Activated naive CD8-positive, alpha-beta T cell treated with anti-CD3 and anti-CD28 coated beads, Interleukin-2, amount 50 U/mL, for 24 hours (primary cell): ENCODE data around the gene XPNPEP2.

ENCODE experiments used
- ATAC-seq: fragments of 150-1000 bp; cut with Tn5 transposase; one replicate; pipeline ENCODE4 v1.10.0; 2021
- DNase-seq: peaks from one replicate; pipeline ENCODE4 v3.0.0; 2021
- H3K27ac Mint-ChIP-seq: one replicate; pipeline ENCODE4 v1.8.0; 2021; ENCODE audit warnings: mild to moderate bottlenecking, mixed read lengths
- H3K27me3 Mint-ChIP-seq: one replicate; pipeline ENCODE4 v1.8.0; 2021; ENCODE audit warnings: mixed read lengths
- H3K36me3 Mint-ChIP-seq: one replicate; pipeline ENCODE4 v1.8.0; 2021; ENCODE audit warnings: low read depth, mixed read lengths
- H3K4me1 Mint-ChIP-seq: one replicate; pipeline ENCODE4 v1.8.0; 2021; ENCODE audit warnings: mixed read lengths
- H3K4me3 Mint-ChIP-seq: one replicate; pipeline ENCODE4 v1.8.0; 2021; ENCODE audit warnings: mild to moderate bottlenecking, moderate library complexity, mixed read lengths
- H3K9me3 Mint-ChIP-seq: one replicate; pipeline ENCODE4 v1.8.0; 2021; ENCODE audit warnings: mixed read lengths

Gene XPNPEP2

GRCh38 chrX:129750971-129751370, 12.2 kb downstream of the XPNPEP2 start:
- no peak for ATAC-seq
- Mint-ChIP-seq H3K36me3 (no peaks in the 10 kb centered on the region), H3K9me3 (no peaks in the 10 kb centered on the region), H3K27ac (no peak overlapping the region), H3K4me3 (no peak overlapping the region), H3K4me1 (peaks cover 10% of the 10 kb centered on the region), H3K27me3 (no peaks in the 10 kb centered on the region)
- no peak for DNase-seq

GRCh38 chrX:129754056-129755024, 15.6 kb downstream of the XPNPEP2 start:
- no peak overlapping the region for H3K27ac Mint-ChIP-seq
- DNase-seq = no peak
- H3K36me3 Mint-ChIP-seq = no peaks in the 10 kb centered on the region
- no peak overlapping the region for H3K4me3 Mint-ChIP-seq
- ATAC-seq = no peak
- peaks cover 36% of the 10 kb centered on the region for H3K4me1 Mint-ChIP-seq
- no peaks in the 10 kb centered on the region for H3K9me3 Mint-ChIP-seq
- H3K27me3 Mint-ChIP-seq = no peaks in the 10 kb centered on the region

GRCh38 chrX:129755779-129756650, 17.2 kb downstream of the XPNPEP2 start:
- H3K9me3 Mint-ChIP-seq = no peaks in the 10 kb centered on the region
- ATAC-seq (peak; percentile 61), DNase-seq (no peak)
- H3K4me3 Mint-ChIP-seq = peak overlapping the region; percentile 4
- H3K36me3 Mint-ChIP-seq = no peaks in the 10 kb centered on the region
- no peaks in the 10 kb centered on the region for H3K27me3 Mint-ChIP-seq
- peaks cover 52% of the 10 kb centered on the region for H3K4me1 Mint-ChIP-seq
- peak overlapping the region; percentile 75 for H3K27ac Mint-ChIP-seq

- peak overlapping the region; percentile 82 for H3K27ac Mint-ChIP-seq
- ATAC-seq = peak; percentile 79
- no peaks in the 10 kb centered on the region for H3K36me3 Mint-ChIP-seq
- no peaks in the 10 kb centered on the region for H3K27me3 Mint-ChIP-seq
- peaks cover 51% of the 10 kb centered on the region for H3K4me1 Mint-ChIP-seq
- H3K9me3 Mint-ChIP-seq = no peaks in the 10 kb centered on the region
- DNase-seq = peak; percentile 51
- peak overlapping the region; percentile 32 for H3K4me3 Mint-ChIP-seq
Measured at GRCh38 chrX:129759576-129760061, 20.8 kb downstream of the XPNPEP2 start.

- peak overlapping the region; percentile 82 for H3K27ac Mint-ChIP-seq
- peaks cover 49% of the 10 kb centered on the region for H3K4me1 Mint-ChIP-seq
- H3K27me3 Mint-ChIP-seq = no peaks in the 10 kb centered on the region
- no peak for ATAC-seq
- no peak for DNase-seq
- no peaks in the 10 kb centered on the region for H3K9me3 Mint-ChIP-seq
- H3K4me3 Mint-ChIP-seq = peak overlapping the region; percentile 32
- no peaks in the 10 kb centered on the region for H3K36me3 Mint-ChIP-seq
Measured at GRCh38 chrX:129760155-129760554, 21.4 kb downstream of the XPNPEP2 start.

GRCh38 chrX:129760981-129761380, 22.2 kb downstream of the XPNPEP2 start:
- Mint-ChIP-seq H3K27ac (no peak overlapping the region), H3K4me1 (peaks cover 47% of the 10 kb centered on the region), H3K4me3 (no peak overlapping the region), H3K36me3 (no peaks in the 10 kb centered on the region), H3K9me3 (no peaks in the 10 kb centered on the region), H3K27me3 (no peaks in the 10 kb centered on the region)
- ATAC-seq (no peak), DNase-seq (no peak)

- Mint-ChIP-seq H3K27me3 (no peaks in the 10 kb centered on the region), H3K36me3 (no peaks in the 10 kb centered on the region), H3K27ac (no peak overlapping the region), H3K9me3 (no peaks in the 10 kb centered on the region), H3K4me3 (no peak overlapping the region), H3K4me1 (peaks cover 44% of the 10 kb centered on the region)
- DNase-seq (no peak), ATAC-seq (no peak)
Measured at GRCh38 chrX:129761596-129761995, 22.8 kb downstream of the XPNPEP2 start.

GRCh38 chrX:129762448-129762847, 23.7 kb downstream of the XPNPEP2 start:
- ATAC-seq (no peak), DNase-seq (no peak)
- no peaks in the 10 kb centered on the region for H3K9me3 Mint-ChIP-seq
- peaks cover 44% of the 10 kb centered on the region for H3K4me1 Mint-ChIP-seq
- no peak overlapping the region for H3K4me3 Mint-ChIP-seq
- H3K27ac Mint-ChIP-seq = peak overlapping the region; percentile 39
- H3K36me3 Mint-ChIP-seq = no peaks in the 10 kb centered on the region
- no peaks in the 10 kb centered on the region for H3K27me3 Mint-ChIP-seq

- no peaks in the 10 kb centered on the region for H3K27me3 Mint-ChIP-seq
- DNase-seq (no peak), ATAC-seq (no peak)
- H3K4me3 Mint-ChIP-seq = no peak overlapping the region
- H3K36me3 Mint-ChIP-seq = no peaks in the 10 kb centered on the region
- peaks cover 43% of the 10 kb centered on the region for H3K4me1 Mint-ChIP-seq
- no peaks in the 10 kb centered on the region for H3K9me3 Mint-ChIP-seq
- H3K27ac Mint-ChIP-seq = no peak overlapping the region
Measured at GRCh38 chrX:129763666-129764065, 24.9 kb downstream of the XPNPEP2 start.

- H3K36me3 Mint-ChIP-seq = peaks cover 3% of the 10 kb centered on the region
- H3K27me3 Mint-ChIP-seq = no peaks in the 10 kb centered on the region
- H3K4me3 Mint-ChIP-seq = no peak overlapping the region
- DNase-seq = no peak
- no peaks in the 10 kb centered on the region for H3K9me3 Mint-ChIP-seq
- H3K4me1 Mint-ChIP-seq = peaks cover 55% of the 10 kb centered on the region
- no peak for ATAC-seq
- no peak overlapping the region for H3K27ac Mint-ChIP-seq
Measured at GRCh38 chrX:129768186-129768585, 29.4 kb downstream of the XPNPEP2 start.

- Mint-ChIP-seq H3K27ac (peak overlapping the region; percentile 81), H3K4me3 (peak overlapping the region; percentile 36), H3K36me3 (peaks cover 3% of the 10 kb centered on the region), H3K4me1 (peaks cover 60% of the 10 kb centered on the region), H3K9me3 (no peaks in the 10 kb centered on the region), H3K27me3 (no peaks in the 10 kb centered on the region)
- ATAC-seq = no peak
- no peak for DNase-seq
Measured at GRCh38 chrX:129768586-129769466, 30.0 kb downstream of the XPNPEP2 start.

- Mint-ChIP-seq H3K4me3 (peak overlapping the region; percentile 36), H3K27me3 (no peaks in the 10 kb centered on the region), H3K27ac (peak overlapping the region; percentile 81), H3K9me3 (no peaks in the 10 kb centered on the region), H3K36me3 (peaks cover 3% of the 10 kb centered on the region), H3K4me1 (peaks cover 68% of the 10 kb centered on the region)
- ATAC-seq (peak; percentile 83), DNase-seq (peak; percentile 63)
Measured at GRCh38 chrX:129769467-129770154, 30.8 kb downstream of the XPNPEP2 start.

- ATAC-seq (no peak), DNase-seq (no peak)
- H3K4me1 Mint-ChIP-seq = peaks cover 76% of the 10 kb centered on the region
- no peaks in the 10 kb centered on the region for H3K9me3 Mint-ChIP-seq
- H3K36me3 Mint-ChIP-seq = peaks cover 3% of the 10 kb centered on the region
- H3K4me3 Mint-ChIP-seq = peak overlapping the region; percentile 36
- peak overlapping the region; percentile 86 for H3K27ac Mint-ChIP-seq
- no peaks in the 10 kb centered on the region for H3K27me3 Mint-ChIP-seq
Measured at GRCh38 chrX:129771266-129771995, 32.7 kb downstream of the XPNPEP2 start.
